ENCODE data around the gene TRABD2B. TPM values are rescaled to one million over a fixed set of nuclear protein-coding genes. Genes with fewer than 3 reads are reported as not detected.

Gene TRABD2B
- total RNA-seq, 2 experiments from 2014 or later, result not detected

DNA sequence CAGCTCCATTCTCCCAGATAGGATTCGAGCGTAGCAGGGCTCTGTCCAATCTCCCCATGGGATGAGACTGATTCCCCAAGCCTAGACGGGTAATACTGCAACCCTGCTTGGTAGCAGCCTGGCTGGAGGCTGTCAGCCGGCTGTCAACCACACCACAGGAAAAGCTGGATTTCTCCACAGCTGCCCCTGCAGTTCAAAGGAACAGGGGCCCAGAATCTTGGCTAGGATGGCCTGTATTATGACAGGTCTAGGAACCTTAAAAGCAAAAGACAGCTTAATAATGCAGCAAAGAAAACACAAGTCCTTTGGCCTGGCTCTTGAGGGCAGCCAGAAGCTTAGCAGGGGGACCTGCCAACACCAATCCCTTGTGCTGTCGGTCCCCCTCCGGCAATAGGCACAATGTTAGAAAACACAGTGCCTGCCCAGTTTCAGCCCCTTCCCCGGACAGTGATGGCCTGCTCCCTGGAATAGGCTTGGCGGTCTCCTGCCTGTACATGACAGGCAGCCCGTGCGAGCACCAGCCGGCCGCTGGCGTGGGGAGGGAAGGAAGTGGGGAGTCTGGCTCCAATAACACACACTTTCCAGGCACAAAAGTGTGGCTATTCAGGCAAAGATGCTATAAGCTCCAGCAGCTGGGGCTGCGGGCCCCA is 90.5 kb downstream of the TRABD2B start:
- POLR2A ChIA-PET, result no interaction called here
- DNase-seq, result no peak
- no peak overlapping the region for H3K27ac Mint-ChIP-seq
- ATAC-seq (ENCODE audit: low read depth), result no peak
- H3K36me3 Mint-ChIP-seq, result no peaks in the 10 kb centered on the region
- H3K27me3 Mint-ChIP-seq, result peaks cover 6% of the 10 kb centered on the region
- H3K9me3 Mint-ChIP-seq, result no peaks in the 10 kb centered on the region
- no peaks in the 10 kb centered on the region for H3K4me1 Mint-ChIP-seq
- no peak overlapping the region for H3K4me3 Mint-ChIP-seq

DNA sequence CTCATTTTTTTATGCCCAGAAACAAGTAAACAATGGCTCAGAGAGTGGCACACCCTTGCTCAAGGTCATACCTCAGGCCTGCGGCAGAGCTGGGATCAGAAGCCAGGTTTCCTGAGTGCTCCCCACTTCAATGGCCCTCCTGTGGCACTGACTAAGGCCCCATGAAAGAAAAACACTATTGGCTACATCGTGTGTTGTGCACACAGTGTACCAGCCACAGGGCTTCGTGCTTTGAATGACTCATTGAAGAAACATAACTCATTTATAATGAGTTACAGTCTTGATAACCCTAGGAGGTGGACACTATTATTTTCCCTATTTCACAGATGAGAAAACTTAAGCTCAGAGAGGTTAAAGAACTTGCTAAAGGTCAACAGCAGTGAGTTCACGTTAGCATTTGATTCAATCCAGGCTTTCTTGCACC is 91.2 kb downstream of the TRABD2B start:
- ATAC-seq (ENCODE audit: low read depth), result no peak

GRCh38 chr1:47903723-47904122 is 93.5 kb downstream of the TRABD2B start:
- POLR2A ChIA-PET, result no interaction called here

More for the DNA sequence above, 91.2 kb downstream of the TRABD2B start:
- DNase-seq, result no peak
- H3K27me3 Mint-ChIP-seq, result peaks cover 6% of the 10 kb centered on the region
- H3K36me3 Mint-ChIP-seq, result no peaks in the 10 kb centered on the region
- no peaks in the 10 kb centered on the region for H3K9me3 Mint-ChIP-seq
- no peak overlapping the region for H3K27ac Mint-ChIP-seq
- no peak overlapping the region for H3K4me3 Mint-ChIP-seq
- H3K4me1 Mint-ChIP-seq, result no peaks in the 10 kb centered on the region
- POLR2A ChIA-PET, result no interaction called here

DNA sequence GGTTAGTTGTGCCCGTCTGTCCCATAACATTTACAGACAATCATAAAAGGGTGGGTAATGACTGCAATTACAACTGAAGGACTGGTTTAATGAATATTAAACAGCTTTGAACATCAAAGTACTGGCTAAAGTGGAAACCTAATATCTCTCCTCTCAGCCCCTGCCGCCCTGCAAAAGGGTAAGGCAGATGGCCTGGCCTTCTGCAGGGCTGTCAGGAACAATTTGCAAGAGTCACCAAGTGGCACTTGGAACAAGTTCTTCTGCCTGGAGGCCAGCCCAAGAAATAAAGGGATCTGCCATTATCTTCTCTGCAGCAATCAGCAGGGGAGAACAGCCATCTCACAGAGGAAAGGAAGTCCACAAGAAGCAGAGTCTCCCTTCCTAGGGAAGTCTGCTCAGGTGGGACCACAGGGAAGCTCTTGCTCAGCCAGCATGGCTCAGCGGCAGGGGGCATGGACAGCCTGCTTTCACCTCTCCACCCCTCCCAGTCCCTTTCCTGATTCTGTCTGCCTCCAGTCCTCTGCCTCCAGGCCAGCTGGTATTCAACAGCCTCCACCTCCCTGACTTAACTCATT is 96.1 kb downstream of the TRABD2B start:
- ATAC-seq (ENCODE audit: low read depth) (no peak), DNase-seq (no peak)
- Mint-ChIP-seq H3K27me3 (peaks cover 6% of the 10 kb centered on the region), H3K9me3 (no peaks in the 10 kb centered on the region), H3K4me3 (no peak overlapping the region), H3K4me1 (no peaks in the 10 kb centered on the region), H3K27ac (no peak overlapping the region), H3K36me3 (no peaks in the 10 kb centered on the region)
- POLR2A ChIA-PET, result no interaction called here

More at GRCh38 chr1:47903723-47904122, 93.5 kb downstream of the TRABD2B start:
- Mint-ChIP-seq H3K27ac (no peak overlapping the region), H3K9me3 (no peaks in the 10 kb centered on the region), H3K27me3 (peaks cover 6% of the 10 kb centered on the region), H3K36me3 (no peaks in the 10 kb centered on the region), H3K4me1 (no peaks in the 10 kb centered on the region), H3K4me3 (no peak overlapping the region)
- no peak for ATAC-seq (ENCODE audit: low read depth)
- no peak for DNase-seq

DNA sequence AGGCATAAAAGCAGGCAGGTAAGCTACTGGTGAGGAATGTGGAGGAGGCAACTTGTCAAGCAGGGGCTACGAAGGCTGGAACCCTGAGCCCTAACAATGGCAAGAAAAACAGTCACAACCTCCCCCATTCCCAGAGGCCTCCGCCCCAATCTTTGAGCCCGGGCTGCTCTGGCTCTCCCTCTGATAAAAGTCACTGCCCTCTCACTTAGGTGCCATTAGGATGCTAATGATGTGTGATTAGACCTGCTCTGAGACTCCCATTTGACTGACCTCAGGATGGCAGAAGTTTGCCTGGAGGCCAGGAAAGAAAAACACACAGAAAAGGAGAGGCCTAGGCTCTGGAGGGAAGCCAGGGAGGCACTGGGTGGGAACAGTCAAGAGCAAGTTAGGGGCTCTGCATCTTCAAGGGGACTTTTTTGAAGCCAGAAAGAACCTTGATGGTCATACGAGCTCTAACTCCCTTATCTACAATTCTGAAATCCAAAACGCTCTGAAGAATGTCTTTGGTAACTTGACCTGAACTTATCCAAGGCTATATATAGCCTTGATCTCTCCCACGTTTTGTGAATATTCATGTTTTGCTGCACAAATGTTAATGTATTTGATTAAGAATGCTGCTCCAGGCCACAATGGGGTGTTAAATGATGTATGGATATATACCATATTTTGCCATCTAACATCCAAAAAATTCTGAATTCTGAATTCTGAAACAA is 98.9 kb downstream of the TRABD2B start:
- H3K9me3 Mint-ChIP-seq, result no peaks in the 10 kb centered on the region
- H3K4me3 Mint-ChIP-seq, result no peak overlapping the region
- H3K27ac Mint-ChIP-seq, result no peak overlapping the region
- no peaks in the 10 kb centered on the region for H3K4me1 Mint-ChIP-seq
- POLR2A ChIA-PET, result no interaction called here
- H3K27me3 Mint-ChIP-seq, result peaks cover 2% of the 10 kb centered on the region
- no peaks in the 10 kb centered on the region for H3K36me3 Mint-ChIP-seq
- ATAC-seq (ENCODE audit: low read depth), result no peak
- DNase-seq, result no peak

DNA sequence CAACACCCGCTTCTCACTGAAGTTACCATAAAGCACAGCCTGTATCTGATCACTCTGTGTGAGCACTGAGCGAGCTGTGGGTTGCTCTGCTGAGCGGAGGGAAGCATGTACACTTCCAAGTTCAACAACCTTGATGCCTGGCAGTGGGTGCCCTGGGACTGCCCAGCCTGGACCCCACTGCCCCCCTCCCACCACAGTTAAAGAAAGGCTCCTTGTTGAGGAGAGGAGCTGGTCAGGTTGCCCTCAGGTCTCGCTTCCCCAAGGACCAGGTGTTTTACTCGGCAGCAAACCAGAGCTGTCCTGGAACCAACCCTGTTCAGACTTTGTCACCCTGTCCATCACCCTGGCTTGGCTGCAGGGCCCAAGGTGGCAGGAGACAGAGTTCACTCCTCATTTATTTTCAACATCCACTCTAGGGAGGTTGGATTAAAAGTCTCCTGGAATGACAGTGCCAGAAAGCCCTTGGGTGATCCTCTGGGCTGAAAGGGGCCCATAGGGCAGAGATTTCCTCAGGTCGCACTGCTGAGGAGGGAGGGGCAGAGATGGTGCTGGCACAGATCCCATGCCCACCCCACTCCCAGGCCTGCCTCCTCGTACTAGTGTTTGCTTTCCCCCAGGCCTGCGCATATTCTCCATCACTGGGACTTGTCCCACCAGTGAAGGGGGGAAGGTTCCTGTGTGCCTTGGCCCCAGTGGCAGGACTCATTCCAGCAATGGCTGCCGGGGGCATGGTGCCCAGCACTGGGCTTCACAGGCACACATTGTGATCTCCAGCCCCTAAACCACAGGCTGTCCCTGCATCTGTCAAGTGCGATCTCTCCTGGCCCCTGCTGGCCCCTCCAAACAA is 101.7 kb downstream of the TRABD2B start:
- H3K36me3 Mint-ChIP-seq, result no peaks in the 10 kb centered on the region
- H3K4me1 Mint-ChIP-seq, result no peaks in the 10 kb centered on the region
- ATAC-seq (ENCODE audit: low read depth) (no peak), DNase-seq (no peak)
- POLR2A ChIA-PET, result no interaction called here
- H3K27ac Mint-ChIP-seq, result no peak overlapping the region
- H3K4me3 Mint-ChIP-seq, result no peak overlapping the region
- no peaks in the 10 kb centered on the region for H3K27me3 Mint-ChIP-seq
- no peaks in the 10 kb centered on the region for H3K9me3 Mint-ChIP-seq

GRCh38 chr1:47894410-47895278 is 102.5 kb downstream of the TRABD2B start:
- Mint-ChIP-seq H3K27ac (no peak overlapping the region), H3K4me3 (no peak overlapping the region), H3K36me3 (no peaks in the 10 kb centered on the region), H3K9me3 (no peaks in the 10 kb centered on the region), H3K4me1 (no peaks in the 10 kb centered on the region), H3K27me3 (no peaks in the 10 kb centered on the region)
- DNase-seq (no peak), ATAC-seq (ENCODE audit: low read depth) (no peak)
- POLR2A ChIA-PET, result no interaction called here

GRCh38 chr1:47893412-47893811 is 103.8 kb downstream of the TRABD2B start:
- Mint-ChIP-seq H3K4me1 (no peaks in the 10 kb centered on the region), H3K9me3 (no peaks in the 10 kb centered on the region), H3K27ac (no peak overlapping the region), H3K4me3 (no peak overlapping the region), H3K27me3 (peaks cover 5% of the 10 kb centered on the region), H3K36me3 (no peaks in the 10 kb centered on the region)
- DNase-seq, result no peak
- ATAC-seq (ENCODE audit: low read depth), result no peak
- POLR2A ChIA-PET, result no interaction called here

DNA sequence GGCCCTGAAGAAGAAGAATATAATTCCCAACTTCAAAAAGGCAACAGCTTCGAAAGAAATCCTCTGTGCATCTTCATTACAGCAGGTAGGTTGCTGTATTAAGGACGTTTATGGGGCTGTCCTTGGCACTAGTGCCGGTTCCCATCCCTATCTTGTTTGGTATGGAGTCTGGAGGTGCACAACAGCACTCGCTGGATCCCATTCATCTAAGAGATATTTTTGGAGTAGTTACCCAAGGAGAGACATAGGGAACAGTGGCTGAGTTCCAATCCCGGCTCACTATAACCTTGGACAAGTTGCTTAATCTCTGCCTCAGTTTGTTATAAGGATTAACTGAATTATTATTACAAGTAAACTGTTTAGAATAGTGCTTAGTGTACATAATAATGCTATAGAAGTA is 106.4 kb downstream of the TRABD2B start:
- H3K27me3 Mint-ChIP-seq, result peaks cover 9% of the 10 kb centered on the region
- H3K9me3 Mint-ChIP-seq, result no peaks in the 10 kb centered on the region
- no peaks in the 10 kb centered on the region for H3K4me1 Mint-ChIP-seq
- H3K4me3 Mint-ChIP-seq, result no peak overlapping the region
- no peak for ATAC-seq (ENCODE audit: low read depth)
- POLR2A ChIA-PET, result no interaction called here
- no peaks in the 10 kb centered on the region for H3K36me3 Mint-ChIP-seq
- H3K27ac Mint-ChIP-seq, result no peak overlapping the region
- DNase-seq, result no peak

GRCh38 chr1:47888294-47888629 is 108.9 kb downstream of the TRABD2B start:
- H3K4me3 Mint-ChIP-seq, result no peak overlapping the region
- no peaks in the 10 kb centered on the region for H3K9me3 Mint-ChIP-seq
- DNase-seq, result no peak
- POLR2A ChIA-PET, result no interaction called here
- no peaks in the 10 kb centered on the region for H3K4me1 Mint-ChIP-seq
- no peak for ATAC-seq (ENCODE audit: low read depth)
- H3K27me3 Mint-ChIP-seq, result peaks cover 9% of the 10 kb centered on the region
- no peaks in the 10 kb centered on the region for H3K36me3 Mint-ChIP-seq
- no peak overlapping the region for H3K27ac Mint-ChIP-seq

DNA sequence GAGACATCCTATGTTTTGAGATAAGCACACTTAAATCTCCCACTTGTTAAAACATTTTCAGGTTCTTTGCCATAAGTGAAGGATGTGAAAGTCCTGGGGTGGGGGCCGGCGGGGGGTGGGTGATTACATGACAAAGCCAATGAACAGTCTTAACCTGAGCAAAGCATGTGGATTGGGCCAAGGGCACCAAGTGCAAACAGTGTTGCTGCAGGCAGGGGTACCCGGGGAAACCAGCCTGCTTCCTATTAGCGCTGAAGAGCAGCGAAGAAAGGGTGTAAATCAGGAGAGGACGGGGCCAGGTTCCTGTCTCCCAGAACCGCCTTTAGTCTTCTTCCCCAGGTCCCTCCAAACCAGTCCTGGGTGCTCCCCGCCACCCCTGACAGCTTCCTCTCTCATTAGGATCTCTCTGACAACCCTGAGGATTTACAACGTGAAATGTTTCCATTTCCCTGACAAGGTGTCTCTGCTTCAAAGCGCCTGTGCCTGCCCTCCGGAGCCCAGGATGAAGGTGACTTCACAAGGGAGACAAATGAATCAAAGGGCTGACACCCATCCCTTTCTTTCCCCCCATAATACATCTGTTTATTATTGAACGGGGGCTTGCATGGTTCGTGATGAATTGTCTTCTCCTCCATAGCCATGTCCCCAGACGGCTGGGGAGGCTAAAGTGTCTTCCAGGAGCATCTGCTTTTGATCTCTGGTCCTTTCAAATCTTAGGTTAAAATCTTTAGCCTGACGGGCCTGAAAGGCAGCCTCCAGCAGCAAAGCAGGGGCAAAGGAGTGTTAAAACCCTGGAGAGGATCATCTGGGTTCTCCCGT is 109.5 kb downstream of the TRABD2B start:
- Mint-ChIP-seq H3K36me3 (no peaks in the 10 kb centered on the region), H3K4me3 (no peak overlapping the region), H3K9me3 (no peaks in the 10 kb centered on the region), H3K27ac (no peak overlapping the region), H3K27me3 (peaks cover 9% of the 10 kb centered on the region), H3K4me1 (no peaks in the 10 kb centered on the region)
- ATAC-seq (ENCODE audit: low read depth) (no peak), DNase-seq (no peak)
- POLR2A ChIA-PET, result no interaction called here

DNA sequence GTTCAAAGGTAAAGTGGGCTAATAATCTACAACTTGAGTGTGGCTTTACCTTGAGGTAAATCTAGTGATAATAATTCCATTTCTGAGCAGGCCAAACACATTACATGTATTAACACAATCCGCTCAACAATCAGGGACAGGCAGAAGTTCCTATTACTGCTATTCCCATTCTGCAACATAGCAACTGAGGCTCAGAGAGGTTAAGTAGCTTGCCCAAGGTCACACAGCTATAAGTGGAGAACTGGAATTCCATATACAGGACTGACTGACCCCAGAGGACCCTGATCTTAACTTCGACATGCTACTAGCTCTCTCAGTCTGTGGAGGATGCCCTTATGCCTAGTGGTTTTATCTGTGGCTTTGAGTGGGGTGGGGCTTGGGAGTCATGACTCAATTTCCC is 110.1 kb downstream of the TRABD2B start:
- Mint-ChIP-seq H3K27ac (no peak overlapping the region), H3K4me1 (no peaks in the 10 kb centered on the region), H3K27me3 (peaks cover 11% of the 10 kb centered on the region), H3K4me3 (no peak overlapping the region), H3K36me3 (no peaks in the 10 kb centered on the region), H3K9me3 (no peaks in the 10 kb centered on the region)
- POLR2A ChIA-PET, result no interaction called here
- ATAC-seq (ENCODE audit: low read depth), result no peak
- DNase-seq, result no peak

All from activated naive CD8-positive, alpha-beta T cell treated with anti-CD3 and anti-CD28 coated beads, Interleukin-2, amount 10 ng/mL, durations not matched to agents 7 days and 5 days (primary cell).